SK-N-SH (cell line): Measurements from ENCODE around the gene SMIM29. TPM values are rescaled to one million over a fixed set of nuclear protein-coding genes. Genes with fewer than 3 reads are reported as not detected.

ENCODE experiments used
- CTCF ChIA-PET: fragments of 300-600, 350-600 bp; formaldehyde crosslinking; extraction: SDS; loops from one replicate; lab custom pipeline; 2021; lab: Yijun Ruan, JAX
- POLR2A ChIA-PET: fragments of 350-600 bp; sonication (Branson Sonifier 250); formaldehyde crosslinking; extraction: SDS; loops from one replicate; lab custom pipeline; 2020; ENCODE audit warnings: antibody characterized with exemption, inconsistent platforms; lab: Yijun Ruan, JAX
- DNase-seq: peaks from one replicate; pipeline ENCODE4 v3.0.0; 2012
- H2AFZ ChIP-seq: fragments of 200-600 bp; sonication (generic); 2 replicates; pipeline ENCODE4 v1.8.1; 2016; ENCODE audit warnings: antibody characterized with exemption, mild to moderate bottlenecking, low read depth
- H3F3A ChIP-seq: fragments of 200-600 bp; sonication (generic); replicated peaks from 2 replicates; pipeline ENCODE3; 2016; ENCODE audit warnings: antibody characterized with exemption, mild to moderate bottlenecking; ENCODE audit not compliant: insufficient read depth
- H3K27ac ChIP-seq, 2 experiments: fragments of 200-500 bp in 1 of 2; fragments of 200-600 bp in 1 of 2; sonication (Bioruptor generic) in 1 of 2; sonication (generic), shearing (Covaris generic) in 1 of 2; 2 replicates each; pipeline versions ENCODE4 v1.5.1 to v1.6.1; 2014 to 2016; ENCODE audit warnings: low read depth in 2 of 2, inconsistent platforms in 1 of 2, low read length in 1 of 2, mild to moderate bottlenecking in 1 of 2, mixed read lengths in 1 of 2
- H3K27me3 ChIP-seq: fragments of 200-600 bp; sonication (generic), shearing (Covaris generic); 2 replicates; pipeline ENCODE4 v1.6.1; 2016; ENCODE audit warnings: mixed run types; ENCODE audit not compliant: insufficient read depth
- H3K36me3 ChIP-seq, 2 experiments: fragments of 200-500 bp in 1 of 2; fragments of 200-600 bp in 1 of 2; sonication (Bioruptor generic) in 1 of 2; sonication (generic) in 1 of 2; replicated peaks in 1 of 2; 2 replicates each; pipeline versions ENCODE3 to v1.5.1; 2014 to 2016; ENCODE audit warnings: low read length in 1 of 2, mild to moderate bottlenecking in 1 of 2; ENCODE audit not compliant: insufficient read depth in 2 of 2, control insufficient read depth in 1 of 2
- H3K4me1 ChIP-seq, 2 experiments: fragments of 200-500 bp in 1 of 2; fragments of 200-600 bp in 1 of 2; sonication (Bioruptor generic) in 1 of 2; sonication (generic), shearing (Covaris generic) in 1 of 2; 2 replicates each; pipeline versions ENCODE4 v1.5.1 to v1.6.1; 2014 to 2016; ENCODE audit warnings: low read depth in 1 of 2, low read length in 1 of 2, mixed run types in 1 of 2; ENCODE audit not compliant: insufficient read depth in 2 of 2, control insufficient read depth in 1 of 2
- H3K4me2 ChIP-seq: fragments of 200-600 bp; sonication (generic), shearing (Covaris generic); 2 replicates; pipeline ENCODE4 v1.6.1; 2017; ENCODE audit warnings: mixed run types
- H3K4me3 ChIP-seq, 2 experiments: fragments of 200-500 bp in 1 of 2; fragments of 200-600 bp in 1 of 2; sonication (Bioruptor generic) in 1 of 2; sonication (generic), shearing (Covaris generic) in 1 of 2; 2 replicates each; pipeline versions ENCODE4 v1.5.1 to v1.8.1; 2014 to 2016; ENCODE audit warnings: low read depth in 2 of 2, inconsistent platforms in 1 of 2, low read length in 1 of 2, mild to moderate bottlenecking in 1 of 2, mixed read lengths in 1 of 2, moderate library complexity in 1 of 2
- H3K79me2 ChIP-seq: fragments of 200-600 bp; sonication (generic); 2 replicates; pipeline ENCODE4 v1.8.1; 2017; ENCODE audit warnings: mild to moderate bottlenecking; ENCODE audit not compliant: insufficient read depth
- H3K9ac ChIP-seq: fragments of 200-600 bp; sonication (generic); 2 replicates; pipeline ENCODE4 v1.6.1; 2017; ENCODE audit warnings: mixed run types
- H3K9me2 ChIP-seq: fragments of 200-600 bp; sonication (generic); 2 replicates; pipeline ENCODE4 v1.6.1; 2017; ENCODE audit warnings: mixed run types
- H3K9me3 ChIP-seq: fragments of 200-600 bp; sonication (generic); 2 replicates; pipeline ENCODE4 v1.6.1; 2017; ENCODE audit warnings: mixed run types, mild to moderate bottlenecking, moderate library complexity
- H4K20me1 ChIP-seq: fragments of 200-600 bp; sonication (generic); 2 replicates; pipeline ENCODE4 v1.6.1; 2017; ENCODE audit warnings: mild to moderate bottlenecking, mixed run types; ENCODE audit not compliant: insufficient read depth
- EP300 ChIP-seq, 2 experiments: IDR thresholded peaks; 2 replicates each; pipeline versions ENCODE4 v1.4.0 to v1.6.1; 2012; ENCODE audit warnings: borderline replicate concordance in 1 of 2, low read depth in 1 of 2, low read length in 1 of 2
- FOXJ3 ChIP-seq: sonication (generic); formaldehyde crosslinking; IDR thresholded peaks from 2 replicates; pipeline ENCODE4 v1.5.1; 2020; ENCODE audit warnings: mild to moderate bottlenecking, missing genetic modification reagents
- MEF2A ChIP-seq: IDR thresholded peaks from 2 replicates; pipeline ENCODE4 v1.4.0; 2012; ENCODE audit warnings: low read depth, borderline replicate concordance
- NRF1 ChIP-seq: IDR thresholded peaks from 2 replicates; pipeline ENCODE4 v1.6.1; 2012; ENCODE audit warnings: low read depth, mild to moderate bottlenecking, low read length
- RAD21 ChIP-seq: IDR thresholded peaks from 2 replicates; pipeline ENCODE4 v1.6.1; 2012; ENCODE audit warnings: mild to moderate bottlenecking, low read length
- RFX5 ChIP-seq: IDR thresholded peaks from 2 replicates; pipeline ENCODE4 v1.6.1; 2012; ENCODE audit warnings: mild to moderate bottlenecking, improper control_type of control experiment, low read length
- RXRA ChIP-seq: IDR thresholded peaks from 2 replicates; pipeline ENCODE4 v1.4.0; 2012; ENCODE audit warnings: low read depth, mild to moderate bottlenecking, borderline replicate concordance
- SIN3A ChIP-seq: IDR thresholded peaks from 2 replicates; pipeline ENCODE4 v1.6.1; 2012; ENCODE audit warnings: low read depth, mild to moderate bottlenecking, low read length, moderate library complexity, borderline replicate concordance
- SMC3 ChIP-seq: IDR thresholded peaks from 2 replicates; pipeline ENCODE4 v1.6.1; 2012; ENCODE audit warnings: low read depth, low read length, improper control_type of control experiment
- TAF1 ChIP-seq: IDR thresholded peaks from 2 replicates; pipeline ENCODE4 v1.6.1; 2012; ENCODE audit warnings: low read depth, mild to moderate bottlenecking, low read length, moderate library complexity, borderline replicate concordance
- TCF12 ChIP-seq: IDR thresholded peaks from 2 replicates; pipeline ENCODE4 v1.4.0; 2012
- WGBS: methylation state at CpG from one replicate; pipeline ENCODE4 v1.1.6; 2017; ENCODE audit warnings: low lambda C conversion rate; 5-methylcytosine and 5-hydroxymethylcytosine counted together
- polyA plus RNA-seq, 3 experiments: library from polyadenylated mRNA; depleted of rRNA; stranded (reverse); fragments of >200 nt; gene quantifications; 2 replicates each; pipeline ENCODE4 v1.2.3, GENCODE V29; 2012
- TF ChIP-seq, protein P1 (sequence below): fragments of 150-350 bp; IDR thresholded peaks from 2 replicates; pipeline ENCODE4 v1.6.1; 2017; ENCODE audit warnings: antibody characterized with exemption, low read length, low read depth, borderline replicate concordance
- TF ChIP-seq, protein P2 (sequence below): IDR thresholded peaks from 2 replicates; pipeline ENCODE4 v1.4.0; 2012; ENCODE audit warnings: low read depth, borderline replicate concordance
- TF ChIP-seq, protein P3 (sequence below): IDR thresholded peaks from 2 replicates; pipeline ENCODE4 v1.6.1; 2012; ENCODE audit warnings: mild to moderate bottlenecking, low read depth, low read length, moderate library complexity

The SMIM29 gene
- polyA plus RNA-seq, 1 of the 3 experiments (the other 2 are of a cell fraction): 50.2 TPM

DNA sequence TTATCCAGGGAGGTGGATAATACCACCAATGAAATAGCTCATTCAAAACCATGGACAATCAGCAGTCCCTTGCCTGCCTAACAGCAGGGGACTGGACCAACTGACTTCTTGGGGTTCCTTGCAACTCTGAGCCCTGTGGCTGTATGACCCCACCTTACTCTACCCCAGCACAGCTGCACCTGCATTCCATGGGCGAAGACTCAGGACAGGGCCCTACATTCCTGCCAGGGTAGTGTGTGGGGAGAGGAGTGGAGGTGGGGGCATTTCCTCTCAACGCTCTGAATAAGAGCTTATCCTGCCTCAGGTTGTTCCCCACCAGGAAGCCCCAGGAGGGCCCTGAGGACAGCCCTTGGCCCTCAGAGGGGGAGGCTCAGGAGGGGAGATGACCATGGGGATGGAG is 42.9 kb downstream of the SMIM29 start (continued):
- no peak for TF ChIP-seq TAF1

DNA sequence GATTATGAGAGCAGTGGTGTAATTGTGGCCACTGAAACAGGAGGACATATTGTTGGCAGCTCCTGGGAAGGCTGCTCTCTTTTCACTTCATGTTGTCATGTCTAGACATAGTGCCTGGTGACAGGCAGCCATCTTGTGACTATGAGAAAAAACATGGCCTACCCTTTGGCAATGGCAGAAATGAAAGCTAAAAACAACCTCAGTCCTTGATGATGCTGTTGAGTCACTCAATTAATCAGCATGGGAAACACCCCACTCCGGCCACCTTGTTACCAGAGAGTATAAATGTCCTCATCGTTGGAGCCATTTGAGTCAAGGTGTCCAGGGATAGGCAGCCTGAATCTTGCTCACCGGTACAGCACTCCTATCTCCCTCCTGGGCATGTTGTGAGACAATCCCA is 43.3 kb downstream of the SMIM29 start:
- Histone ChIP-seq H3K27me3 (no peaks in the 10 kb centered on the region), H3F3A (no peaks in the 10 kb centered on the region), H3K79me2 (no peaks in the 10 kb centered on the region), H3K4me1 (no peaks in the 10 kb centered on the region), H3K27ac (no peak overlapping the region), H2AFZ (no peak overlapping the region; the same call in 1 of the 2 replicates), H3K9ac (no peak overlapping the region), H3K9me3 (no peaks in the 10 kb centered on the region), H3K4me3 (no peak overlapping the region), H3K4me2 (no peak overlapping the region), H4K20me1 (no peaks in the 10 kb centered on the region), H3K36me3 (no peaks in the 10 kb centered on the region), H3K9me2 (no peaks in the 10 kb centered on the region)
- TF ChIP-seq TCF12 (no peak), RAD21 (no peak), FOXJ3 (no peak), EP300 (IDR thresholded peaks at IDR 0.05; ENCODE audit: borderline replicate concordance in 1 of 2, low read depth in 1 of 2, low read length in 1 of 2) (no peak), SIN3A (no peak), RFX5 (no peak), SMC3 (no peak), NRF1 (no peak), MEF2A (no peak), RXRA (no peak)
- TF ChIP-seq, protein P1, sequence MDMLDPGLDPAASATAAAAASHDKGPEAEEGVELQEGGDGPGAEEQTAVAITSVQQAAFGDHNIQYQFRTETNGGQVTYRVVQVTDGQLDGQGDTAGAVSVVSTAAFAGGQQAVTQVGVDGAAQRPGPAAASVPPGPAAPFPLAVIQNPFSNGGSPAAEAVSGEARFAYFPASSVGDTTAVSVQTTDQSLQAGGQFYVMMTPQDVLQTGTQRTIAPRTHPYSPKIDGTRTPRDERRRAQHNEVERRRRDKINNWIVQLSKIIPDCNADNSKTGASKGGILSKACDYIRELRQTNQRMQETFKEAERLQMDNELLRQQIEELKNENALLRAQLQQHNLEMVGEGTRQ: no peak
- TF ChIP-seq, protein P2, sequence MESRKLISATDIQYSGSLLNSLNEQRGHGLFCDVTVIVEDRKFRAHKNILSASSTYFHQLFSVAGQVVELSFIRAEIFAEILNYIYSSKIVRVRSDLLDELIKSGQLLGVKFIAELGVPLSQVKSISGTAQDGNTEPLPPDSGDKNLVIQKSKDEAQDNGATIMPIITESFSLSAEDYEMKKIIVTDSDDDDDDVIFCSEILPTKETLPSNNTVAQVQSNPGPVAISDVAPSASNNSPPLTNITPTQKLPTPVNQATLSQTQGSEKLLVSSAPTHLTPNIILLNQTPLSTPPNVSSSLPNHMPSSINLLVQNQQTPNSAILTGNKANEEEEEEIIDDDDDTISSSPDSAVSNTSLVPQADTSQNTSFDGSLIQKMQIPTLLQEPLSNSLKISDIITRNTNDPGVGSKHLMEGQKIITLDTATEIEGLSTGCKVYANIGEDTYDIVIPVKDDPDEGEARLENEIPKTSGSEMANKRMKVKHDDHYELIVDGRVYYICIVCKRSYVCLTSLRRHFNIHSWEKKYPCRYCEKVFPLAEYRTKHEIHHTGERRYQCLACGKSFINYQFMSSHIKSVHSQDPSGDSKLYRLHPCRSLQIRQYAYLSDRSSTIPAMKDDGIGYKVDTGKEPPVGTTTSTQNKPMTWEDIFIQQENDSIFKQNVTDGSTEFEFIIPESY: no peak
- TF ChIP-seq, protein P3, sequence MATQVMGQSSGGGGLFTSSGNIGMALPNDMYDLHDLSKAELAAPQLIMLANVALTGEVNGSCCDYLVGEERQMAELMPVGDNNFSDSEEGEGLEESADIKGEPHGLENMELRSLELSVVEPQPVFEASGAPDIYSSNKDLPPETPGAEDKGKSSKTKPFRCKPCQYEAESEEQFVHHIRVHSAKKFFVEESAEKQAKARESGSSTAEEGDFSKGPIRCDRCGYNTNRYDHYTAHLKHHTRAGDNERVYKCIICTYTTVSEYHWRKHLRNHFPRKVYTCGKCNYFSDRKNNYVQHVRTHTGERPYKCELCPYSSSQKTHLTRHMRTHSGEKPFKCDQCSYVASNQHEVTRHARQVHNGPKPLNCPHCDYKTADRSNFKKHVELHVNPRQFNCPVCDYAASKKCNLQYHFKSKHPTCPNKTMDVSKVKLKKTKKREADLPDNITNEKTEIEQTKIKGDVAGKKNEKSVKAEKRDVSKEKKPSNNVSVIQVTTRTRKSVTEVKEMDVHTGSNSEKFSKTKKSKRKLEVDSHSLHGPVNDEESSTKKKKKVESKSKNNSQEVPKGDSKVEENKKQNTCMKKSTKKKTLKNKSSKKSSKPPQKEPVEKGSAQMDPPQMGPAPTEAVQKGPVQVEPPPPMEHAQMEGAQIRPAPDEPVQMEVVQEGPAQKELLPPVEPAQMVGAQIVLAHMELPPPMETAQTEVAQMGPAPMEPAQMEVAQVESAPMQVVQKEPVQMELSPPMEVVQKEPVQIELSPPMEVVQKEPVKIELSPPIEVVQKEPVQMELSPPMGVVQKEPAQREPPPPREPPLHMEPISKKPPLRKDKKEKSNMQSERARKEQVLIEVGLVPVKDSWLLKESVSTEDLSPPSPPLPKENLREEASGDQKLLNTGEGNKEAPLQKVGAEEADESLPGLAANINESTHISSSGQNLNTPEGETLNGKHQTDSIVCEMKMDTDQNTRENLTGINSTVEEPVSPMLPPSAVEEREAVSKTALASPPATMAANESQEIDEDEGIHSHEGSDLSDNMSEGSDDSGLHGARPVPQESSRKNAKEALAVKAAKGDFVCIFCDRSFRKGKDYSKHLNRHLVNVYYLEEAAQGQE: no peak
- no peak for DNase-seq
- ChIA-PET POLR2A (no interaction called here), CTCF (interaction anchor here (0.7 to 7.3 kb wide), 4 partner anchors 9 to 210 kb away, joined by 3 to 62 read pairs (median 4); no protein-coding TSS in a partner anchor)
- WGBS: 100% methylated on average over 2 of the region's 3 CpGs
